NCI-H2107 treated with DMSO at 0.1 percent for 48 hours (cell line): Measurements from ENCODE around the gene BCL11B.

Experiments used
- DNase-seq: peaks from one replicate; lab custom pipeline; 2025; ENCODE audit not compliant: unreplicated experiment; lab: John Stamatoyannopoulos, UW

The BCL11B gene

GRCh38 chr14:99123208-99123870, 148.7 kb downstream of the BCL11B start:
- DNase-seq, result no peak

DNA sequence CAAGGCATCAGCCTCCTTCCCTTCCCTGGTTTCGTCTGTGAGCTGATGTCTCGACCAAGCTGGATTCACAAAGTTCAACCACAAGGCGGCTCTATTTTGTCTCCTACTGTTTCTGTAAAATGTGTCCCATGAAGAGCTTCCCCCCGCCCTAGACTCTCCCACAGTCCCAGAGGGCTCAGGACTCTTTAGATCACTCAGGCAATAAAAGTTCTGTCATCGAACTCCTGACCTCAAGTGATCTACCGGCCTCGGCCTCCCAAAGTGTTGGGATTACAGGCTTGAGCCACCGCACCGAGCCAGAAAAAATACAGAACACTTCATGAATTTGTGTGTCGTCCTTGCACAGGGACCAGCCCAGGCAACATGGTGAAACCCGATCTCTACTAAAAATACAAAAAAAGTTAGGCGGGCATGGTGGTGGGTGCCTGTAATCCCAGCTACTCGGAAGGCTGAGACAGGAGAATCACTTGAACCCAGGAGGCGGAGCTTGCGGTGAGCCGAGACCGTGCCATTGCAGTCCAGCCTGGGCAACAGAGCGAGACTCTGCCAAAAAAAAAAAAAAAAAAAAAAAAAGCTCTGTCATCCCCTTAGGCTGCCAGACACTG, 149.4 kb downstream of the BCL11B start:
- no peak for DNase-seq

GRCh38 chr14:99121319-99121875, 150.6 kb downstream of the BCL11B start:
- DNase-seq, result no peak

- no peak for DNase-seq
Observed at GRCh38 chr14:99120526-99121318, 151.3 kb downstream of the BCL11B start.

DNA sequence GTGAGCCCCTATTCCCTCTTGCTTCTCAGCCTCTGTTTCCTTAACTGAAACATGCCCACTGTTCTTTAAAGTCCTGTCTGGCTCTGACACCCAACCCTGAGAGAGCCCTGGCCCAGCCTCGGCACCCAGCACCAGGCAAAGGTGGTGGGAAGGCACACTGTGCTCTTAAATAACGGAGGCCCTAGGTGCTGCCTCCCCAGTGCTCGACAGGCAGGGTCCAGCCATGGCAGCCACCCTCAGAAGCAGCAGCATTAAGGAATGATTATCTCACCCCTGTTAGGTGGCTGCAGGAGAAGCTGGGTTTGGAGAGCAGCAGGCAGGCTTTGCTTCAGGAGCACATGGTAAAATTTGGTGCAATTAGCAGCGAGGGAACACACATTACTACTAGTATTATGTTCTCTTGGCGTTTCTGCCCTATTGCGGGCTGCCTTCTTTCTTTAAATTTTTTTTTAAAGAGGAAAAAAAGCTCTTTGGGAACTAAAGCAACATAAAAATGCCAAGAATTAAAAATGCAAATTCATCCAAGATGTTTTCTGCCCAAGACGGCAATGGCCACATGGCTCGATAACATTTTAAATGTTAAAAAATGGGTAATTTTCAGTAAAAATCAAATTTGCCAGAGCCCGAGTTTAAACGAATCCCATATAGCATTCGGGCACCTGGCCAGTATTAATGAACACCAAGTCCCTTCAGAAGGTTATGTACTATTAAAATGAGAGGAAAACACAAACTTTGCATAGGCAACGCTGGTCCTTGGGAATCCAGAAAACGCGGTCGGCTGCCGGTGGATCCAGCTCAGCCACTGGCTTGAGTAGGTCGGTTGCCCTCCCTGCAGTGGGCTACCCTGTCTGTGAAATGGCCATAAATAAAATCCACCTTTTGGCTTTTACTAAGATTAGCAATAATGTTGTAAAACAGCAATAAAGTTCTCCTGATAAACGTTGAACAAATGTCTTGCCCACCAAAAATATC, 152.2 kb downstream of the BCL11B start:
- no peak for DNase-seq
